OCI-LY7 (cell line): Measurements from ENCODE around the gene SMTN. TPM values are rescaled to one million over a fixed set of nuclear protein-coding genes. Genes with fewer than 3 reads are reported as not detected.

Experiments
- BruUV-seq: library from RNA; stranded (reverse); fragments of 400-500 nt; replicated peaks from 2 replicates; lab custom pipeline; 2021; lab: Mats Ljungman, UMichigan
- CTCF ChIA-PET: fragments of 300-600 bp; sonication (Branson Sonifier 250); formaldehyde crosslinking; loops from one replicate; lab custom pipeline; 2022; ENCODE audit warnings: antibody characterized with exemption; ENCODE audit not compliant: unreplicated experiment; lab: Charles Lee
- POLR2A ChIA-PET: fragments of 300-600 bp; sonication (Branson Sonifier 250); formaldehyde crosslinking; loops from one replicate; lab custom pipeline; 2022; ENCODE audit warnings: antibody characterized with exemption; lab: Charles Lee
- DNase-seq: peaks from one replicate; pipeline ENCODE4 v3.0.0-alpha.2; 2015; ENCODE audit warnings: low spot score
- H2AFZ ChIP-seq: fragments of 200-600 bp; sonication (generic), shearing (Covaris generic); 2 replicates; pipeline ENCODE4 v1.6.1; 2014; ENCODE audit warnings: mild to moderate bottlenecking, antibody characterized with exemption, low read length, moderate library complexity
- H3K27ac ChIP-seq: fragments of 200-600 bp; sonication (generic); 2 replicates; pipeline ENCODE4 v1.5.1; 2014; ENCODE audit warnings: mixed run types, low read depth, mild to moderate bottlenecking, moderate library complexity, low read length, inconsistent platforms; ENCODE audit not compliant: poor library complexity, severe bottlenecking
- H3K36me3 ChIP-seq: fragments of 200-600 bp; sonication (generic); 2 replicates; pipeline ENCODE4 v1.6.1; 2014; ENCODE audit warnings: mild to moderate bottlenecking, antibody characterized with exemption, low read length, moderate library complexity, mixed read lengths; ENCODE audit not compliant: insufficient read depth
- H3K4me1 ChIP-seq: fragments of 200-600 bp; sonication (generic); 2 replicates; pipeline ENCODE4 v1.5.1; 2014; ENCODE audit warnings: mild to moderate bottlenecking, low read length; ENCODE audit not compliant: insufficient read depth, poor library complexity, severe bottlenecking
- H3K4me2 ChIP-seq: fragments of 200-600 bp; sonication (generic); 2 replicates; pipeline ENCODE4 v1.6.1; 2014; ENCODE audit warnings: mild to moderate bottlenecking, low read length
- H3K4me3 ChIP-seq: fragments of 200-600 bp; sonication (generic); 2 replicates; pipeline ENCODE4 v1.5.1; 2014; ENCODE audit warnings: mild to moderate bottlenecking, low read depth, low read length; ENCODE audit not compliant: poor library complexity, severe bottlenecking
- H3K79me2 ChIP-seq: fragments of 200-600 bp; sonication (generic); 2 replicates; pipeline ENCODE4 v1.6.1; 2016; ENCODE audit warnings: low read depth, mild to moderate bottlenecking, low read length, moderate library complexity, mixed read lengths; ENCODE audit not compliant: insufficient read depth
- H3K9me2 ChIP-seq: fragments of 200-600 bp; sonication (generic); 2 replicates; pipeline ENCODE4 v1.6.1; 2016; ENCODE audit warnings: mild to moderate bottlenecking, low read length, mixed read lengths; ENCODE audit not compliant: insufficient read depth
- H3K9me3 ChIP-seq: fragments of 200-600 bp; sonication (generic); 2 replicates; pipeline ENCODE4 v1.6.1; 2014; ENCODE audit warnings: mild to moderate bottlenecking, mixed run types, low read length, mixed read lengths
- H4K20me1 ChIP-seq: fragments of 200-600 bp; sonication (generic); 2 replicates; pipeline ENCODE4 v1.6.1; 2014; ENCODE audit warnings: mild to moderate bottlenecking, antibody characterized with exemption, low read length, moderate library complexity, mixed read lengths; ENCODE audit not compliant: insufficient read depth
- CTCF ChIP-seq: fragments of 200-600 bp; sonication (generic); conservative IDR thresholded peaks from 2 replicates; pipeline ENCODE4 v1.5.1; 2014; ENCODE audit warnings: mild to moderate bottlenecking, antibody characterized with exemption, low read length, moderate library complexity, mixed read lengths
- EZH2phosphoT487 ChIP-seq: fragments of 200-600 bp; sonication (generic); IDR thresholded peaks from 2 replicates; pipeline ENCODE4 v1.6.1; 2018; ENCODE audit warnings: low read depth, borderline replicate concordance, mild to moderate bottlenecking, mixed run types, antibody characterized with exemption, low read length, moderate library complexity, mixed read lengths
- intact Hi-C: fragments of 100-400 bp; cut with micrococcal nuclease; formaldehyde crosslinking; loops from one replicate; pipeline ENCODE4 v1.10.0; 2022; ENCODE audit not compliant: unreplicated experiment
- total RNA-seq, 2 experiments: library from RNA; depleted of rRNA in 1 of 2; stranded (reverse); fragments of >200 nt in 1 of 2; shearing (Covaris generic) in 1 of 2; gene quantifications; 2 replicates each; pipeline ENCODE4 v1.2.3, GENCODE V29; 2014 to 2022

Gene SMTN
- total RNA-seq, 2 experiments from 2014 or later: 16.9 to 35.4 TPM

GRCh38 chr22:31080164-31080847, 812 bp upstream of the SMTN start:
- ChIA-PET CTCF (interaction anchor here (0.5 to 0.9 kb wide), 3 partner anchors 16 to 133 kb away, joined by 3 to 5 read pairs (median 3); no protein-coding TSS in a partner anchor), POLR2A (interaction anchor here (0.5 to 1.5 kb wide), 3 partner anchors 16 to 158 kb away, joined by 3 to 9 read pairs (median 6); no protein-coding TSS in a partner anchor)
- Histone ChIP-seq H3K4me2 (peak overlapping the region; percentile 95), H3K27ac (peak overlapping the region; percentile 29), H3K9me3 (no peaks in the 10 kb centered on the region), H3K79me2 (no peaks in the 10 kb centered on the region; the same call in 1 of the 2 replicates), H4K20me1 (no peaks in the 10 kb centered on the region), H2AFZ (peak overlapping the region; percentile 81; the same call in 1 of the 2 replicates), H3K4me3 (peak overlapping the region; percentile 73), H3K9me2 (no peaks in the 10 kb centered on the region), H3K36me3 (no peaks in the 10 kb centered on the region), H3K4me1 (peaks cover 41% of the 10 kb centered on the region)
- intact Hi-C loops: loop anchor here (1.0 to 10.0 kb wide), 5 partner anchors 111 to 488 kb away; partner anchors contain the start of genes LIMK2, PES1, SLC35E4 and TUG1
- no peak for DNase-seq
- BruUV-seq: no TSS peak
- TF ChIP-seq EZH2phosphoT487: no peak
- TF ChIP-seq CTCF: no peak

GRCh38 chr22:31081963-31082605, 966 bp downstream of the SMTN start:
- BruUV-seq: no TSS peak
- H3K4me3 ChIP-seq: peak overlapping the region; percentile 73
- no peaks in the 10 kb centered on the region for H3K9me3 ChIP-seq
- intact Hi-C loops: loop anchor here (2.0 to 10.0 kb wide), 5 partner anchors 130 to 490 kb away; partner anchors contain the start of genes LIMK2, PES1 and SLC35E4
- H3K4me1 ChIP-seq: peaks cover 46% of the 10 kb centered on the region
- H3K27ac ChIP-seq: no peak overlapping the region
- H3K4me2 ChIP-seq: peak overlapping the region; percentile 95
- no peaks in the 10 kb centered on the region for H3K36me3 ChIP-seq
- H4K20me1 ChIP-seq: no peaks in the 10 kb centered on the region
- TF ChIP-seq CTCF (no peak), EZH2phosphoT487 (no peak)
- ChIA-PET POLR2A (interaction anchor here (0.6 kb wide), 1 partner anchor 213 kb away, joined by 3 read pairs; no protein-coding TSS in a partner anchor), CTCF (no interaction called here)
- no peaks in the 10 kb centered on the region; the same call in 1 of the 2 replicates for H3K79me2 ChIP-seq
- H2AFZ ChIP-seq: no peak overlapping the region
- H3K9me2 ChIP-seq: no peaks in the 10 kb centered on the region
- no peak for DNase-seq
